ENCODE measurements around the gene GALNS. TPM values are rescaled to one million over a fixed set of nuclear protein-coding genes. Genes with fewer than 3 reads are reported as not detected.
"Not testable (repeated sequence)": the region's sequence is repeated elsewhere in the genome, so short reads cannot be mapped to it uniquely, and the experiment has no call there.

Gene GALNS
- total RNA-seq, 1 donor from 2014 or later: 62.2 TPM

DNA sequence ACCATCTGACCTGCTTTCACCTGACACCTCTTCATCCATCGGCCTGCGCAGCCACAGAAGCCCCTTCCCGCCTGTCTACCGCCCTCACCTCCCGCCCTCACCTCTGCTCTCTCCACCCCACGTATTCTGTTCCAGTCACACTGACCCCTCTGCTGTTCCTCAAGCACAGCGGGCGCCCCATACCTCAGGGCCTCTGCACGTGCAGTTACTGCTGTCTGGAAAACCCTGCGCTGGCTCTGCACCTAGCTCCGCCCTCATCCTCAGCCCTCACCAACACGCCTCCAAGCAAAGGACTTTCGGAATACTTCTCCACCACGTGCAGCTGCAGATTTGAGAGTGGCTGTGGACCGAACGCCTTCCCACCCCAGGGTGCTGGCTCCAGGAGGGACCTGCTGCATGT, 34.3 kb upstream of the GALNS start:
- intact Hi-C loops (cut with DNase I): no loop called here
- no peaks in the 10 kb centered on the region for H3K4me1 ChIP-seq
- no peaks in the 10 kb centered on the region for H3K27me3 ChIP-seq
- H3K27ac ChIP-seq: no peak overlapping the region
- no peak for DNase-seq (ENCODE audit: low spot score in 2 of 2)
- H3K9me3 ChIP-seq: no peaks in the 10 kb centered on the region
- TF ChIP-seq, protein P1, sequence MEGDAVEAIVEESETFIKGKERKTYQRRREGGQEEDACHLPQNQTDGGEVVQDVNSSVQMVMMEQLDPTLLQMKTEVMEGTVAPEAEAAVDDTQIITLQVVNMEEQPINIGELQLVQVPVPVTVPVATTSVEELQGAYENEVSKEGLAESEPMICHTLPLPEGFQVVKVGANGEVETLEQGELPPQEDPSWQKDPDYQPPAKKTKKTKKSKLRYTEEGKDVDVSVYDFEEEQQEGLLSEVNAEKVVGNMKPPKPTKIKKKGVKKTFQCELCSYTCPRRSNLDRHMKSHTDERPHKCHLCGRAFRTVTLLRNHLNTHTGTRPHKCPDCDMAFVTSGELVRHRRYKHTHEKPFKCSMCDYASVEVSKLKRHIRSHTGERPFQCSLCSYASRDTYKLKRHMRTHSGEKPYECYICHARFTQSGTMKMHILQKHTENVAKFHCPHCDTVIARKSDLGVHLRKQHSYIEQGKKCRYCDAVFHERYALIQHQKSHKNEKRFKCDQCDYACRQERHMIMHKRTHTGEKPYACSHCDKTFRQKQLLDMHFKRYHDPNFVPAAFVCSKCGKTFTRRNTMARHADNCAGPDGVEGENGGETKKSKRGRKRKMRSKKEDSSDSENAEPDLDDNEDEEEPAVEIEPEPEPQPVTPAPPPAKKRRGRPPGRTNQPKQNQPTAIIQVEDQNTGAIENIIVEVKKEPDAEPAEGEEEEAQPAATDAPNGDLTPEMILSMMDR (IDR thresholded peaks at IDR 0.05): no peak
- H3K4me3 ChIP-seq: no peak overlapping the region
- no peaks in the 10 kb centered on the region for H3K36me3 ChIP-seq

DNA sequence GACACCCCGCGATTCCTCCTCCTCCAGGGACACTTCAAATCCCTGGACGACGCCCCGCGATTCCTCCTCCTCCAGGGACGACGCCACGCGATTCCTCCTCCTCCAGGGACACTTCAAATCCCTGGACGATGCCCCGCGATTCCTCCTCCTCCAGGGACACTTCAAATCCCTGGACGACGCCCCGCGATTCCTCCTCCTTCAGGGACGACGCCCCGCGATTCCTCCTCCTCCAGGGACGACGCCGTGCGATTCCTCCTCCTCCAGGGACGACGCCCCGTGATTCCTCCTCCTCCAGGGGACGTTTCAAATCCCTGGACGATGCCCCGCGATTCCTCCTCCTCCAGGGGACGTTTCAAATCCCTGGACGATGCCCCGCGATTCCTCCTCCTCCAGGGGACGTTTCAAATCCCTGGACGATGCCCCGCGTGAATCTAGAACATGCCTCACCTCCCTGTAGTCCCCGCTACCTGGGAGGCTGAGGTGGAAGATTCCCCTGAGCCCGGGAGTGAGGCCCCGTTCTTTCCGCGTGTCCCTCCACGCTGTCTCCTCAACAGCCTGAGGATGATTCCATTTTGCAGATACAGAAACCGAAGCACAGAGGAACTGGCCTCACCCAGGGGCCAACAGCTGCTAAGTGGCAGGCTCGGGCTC, 33.1 kb upstream of the GALNS start:
- DNase-seq (ENCODE audit: low spot score in 2 of 2); H3K4me1 ChIP-seq; H3K27ac ChIP-seq; H3K27me3 ChIP-seq; H3K9me3 ChIP-seq; H3K4me3 ChIP-seq; intact Hi-C loops (cut with DNase I); H3K36me3 ChIP-seq: not testable (repeated sequence)

DNA sequence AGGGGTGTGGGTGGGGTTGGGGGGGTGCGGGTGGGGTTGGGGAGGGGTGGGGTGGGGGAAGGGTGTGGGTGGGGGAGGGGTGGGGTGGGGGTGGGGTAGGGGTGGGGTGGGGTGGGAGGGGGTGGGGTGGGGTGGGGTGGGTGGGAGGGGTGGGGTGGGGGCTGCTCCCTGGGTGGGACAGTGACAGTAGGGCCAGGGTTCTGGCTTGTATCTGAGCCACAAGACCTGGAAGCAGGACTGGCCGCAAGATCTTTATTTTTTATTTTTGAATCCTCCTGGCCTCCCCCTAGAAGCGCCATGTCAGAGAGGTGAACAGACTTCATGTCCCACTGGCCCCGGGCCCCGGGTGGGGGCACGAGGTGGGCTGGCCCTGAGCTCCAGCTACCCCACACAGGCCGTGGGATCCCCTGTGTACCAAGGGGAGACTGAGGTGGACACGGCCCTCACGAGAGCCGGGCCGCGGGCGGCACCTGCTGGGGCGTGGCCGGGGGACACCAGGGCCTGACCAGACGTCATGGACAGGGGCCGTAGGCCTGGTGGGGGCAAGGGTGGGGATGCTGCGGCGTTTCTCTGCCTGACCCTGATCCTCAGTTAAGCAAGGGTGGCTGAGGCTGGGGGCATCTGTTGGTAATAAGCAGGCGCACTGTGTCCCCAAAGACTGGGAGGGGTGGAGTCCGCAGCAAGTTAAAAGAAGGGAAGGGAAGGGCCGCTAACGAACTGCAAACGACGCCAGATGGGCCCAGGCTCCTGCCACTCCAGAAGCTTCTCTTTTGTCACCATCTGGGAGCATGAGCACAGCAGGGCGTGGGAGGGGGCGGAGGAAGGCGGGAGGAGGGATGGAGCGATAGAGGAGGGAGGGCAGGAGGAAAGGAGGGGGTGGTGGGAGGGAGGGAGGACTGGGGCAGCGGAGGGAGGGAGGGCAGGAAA, 32.0 kb upstream of the GALNS start:
- Histone ChIP-seq H3K27ac (no peak overlapping the region), H3K36me3 (no peaks in the 10 kb centered on the region)
- no peak for DNase-seq (ENCODE audit: low spot score in 2 of 2)

DNA sequence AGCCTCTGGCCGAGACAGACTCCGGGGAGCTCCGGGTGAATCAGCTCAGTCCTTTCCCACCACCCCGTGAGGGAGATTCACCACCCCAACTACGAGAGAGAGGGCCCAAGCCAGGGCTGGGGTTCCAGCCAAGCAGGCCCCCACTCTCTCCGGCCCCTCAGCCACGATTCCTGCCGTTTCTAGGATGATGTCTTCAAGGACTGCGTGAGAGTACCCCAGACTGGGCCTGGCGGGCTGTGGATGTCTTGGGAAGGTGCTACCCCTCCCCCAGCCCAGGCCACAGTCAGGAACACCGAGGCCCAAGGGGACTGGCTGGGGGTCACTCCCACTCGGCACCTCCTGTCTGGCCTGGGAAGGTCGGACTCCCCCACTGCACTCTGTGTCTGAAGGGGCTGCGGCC, 31.3 kb upstream of the GALNS start:
- intact Hi-C loops (cut with DNase I): no loop called here
- TF ChIP-seq, protein P1 (IDR thresholded peaks at IDR 0.05): no peak
- Histone ChIP-seq H3K36me3 (no peaks in the 10 kb centered on the region), H3K27ac (no peak overlapping the region), H3K9me3 (no peaks in the 10 kb centered on the region), H3K4me3 (no peak overlapping the region), H3K4me1 (no peaks in the 10 kb centered on the region), H3K27me3 (no peaks in the 10 kb centered on the region)
- no peak for DNase-seq (ENCODE audit: low spot score in 2 of 2)

More for the DNA sequence above, 32.0 kb upstream of the GALNS start:
- intact Hi-C loops (cut with DNase I): no loop called here
- H3K27me3 ChIP-seq: no peaks in the 10 kb centered on the region
- no peak overlapping the region for H3K4me3 ChIP-seq
- TF ChIP-seq, protein P1 (IDR thresholded peaks at IDR 0.05): no peak
- H3K4me1 ChIP-seq: no peaks in the 10 kb centered on the region
- H3K9me3 ChIP-seq: no peaks in the 10 kb centered on the region

DNA sequence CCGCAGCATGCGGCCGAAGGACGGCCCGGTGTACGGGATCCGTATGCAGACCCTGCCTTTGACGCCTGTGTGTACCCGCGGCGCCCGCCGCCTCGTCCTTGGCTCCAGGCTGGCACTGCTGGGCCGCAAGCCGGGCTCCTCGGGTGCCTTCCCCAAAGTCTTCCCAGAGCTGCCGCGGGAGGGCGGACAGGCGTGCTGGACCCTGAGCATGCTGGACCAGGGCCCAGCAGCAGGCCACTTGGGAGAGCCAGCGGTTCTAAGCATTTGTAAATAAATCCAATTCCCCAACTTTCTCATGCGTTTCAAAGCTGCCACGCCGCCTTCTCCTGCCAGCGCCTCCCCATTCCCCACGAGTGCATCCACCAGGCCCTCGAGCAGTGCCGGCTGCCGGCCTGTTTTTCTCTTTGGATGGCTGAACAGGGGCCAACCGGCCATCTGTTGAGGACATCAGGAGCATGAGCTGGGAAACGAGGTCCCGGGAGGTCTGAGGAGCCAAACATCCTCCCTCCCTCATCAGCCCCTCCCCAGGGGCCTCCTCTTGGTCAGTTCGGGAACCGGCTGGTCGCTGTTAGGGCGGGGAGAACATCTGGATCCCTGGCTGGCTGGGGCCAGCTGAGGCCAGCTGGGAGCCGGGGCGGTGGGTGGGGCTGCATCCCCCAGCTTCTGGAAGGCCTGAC, 30.2 kb upstream of the GALNS start:
- Histone ChIP-seq H3K9me3 (no peaks in the 10 kb centered on the region), H3K4me1 (no peaks in the 10 kb centered on the region), H3K27ac (no peak overlapping the region), H3K27me3 (no peaks in the 10 kb centered on the region), H3K36me3 (no peaks in the 10 kb centered on the region), H3K4me3 (no peak overlapping the region)
- DNase-seq (ENCODE audit: low spot score in 2 of 2): no peak
- intact Hi-C loops (cut with DNase I): no loop called here
- TF ChIP-seq, protein P1 (IDR thresholded peaks at IDR 0.05): no peak

DNA sequence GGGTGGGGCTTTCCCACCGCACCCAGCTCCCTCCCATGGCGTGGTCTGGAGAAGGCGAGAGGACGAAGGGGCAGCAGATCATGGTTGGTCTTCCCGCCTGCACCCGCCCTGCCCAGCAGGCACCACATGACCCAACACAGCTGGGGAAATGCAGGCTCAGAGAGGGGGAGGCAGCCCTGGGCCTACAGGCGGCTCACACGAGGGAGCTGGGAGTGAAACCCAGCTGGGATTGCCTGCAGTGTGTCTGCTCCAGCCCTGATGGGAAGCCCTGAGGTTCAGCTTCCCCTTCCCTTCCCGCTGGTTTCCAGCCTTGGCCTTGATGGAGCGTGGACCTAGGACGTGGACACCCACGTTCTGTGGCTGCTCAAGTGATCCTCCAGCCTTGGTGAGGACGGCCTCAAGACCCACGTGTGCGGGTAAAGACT, 29.7 kb upstream of the GALNS start:
- Histone ChIP-seq H3K27ac (no peak overlapping the region), H3K4me3 (no peak overlapping the region), H3K36me3 (no peaks in the 10 kb centered on the region), H3K27me3 (no peaks in the 10 kb centered on the region), H3K4me1 (no peaks in the 10 kb centered on the region), H3K9me3 (no peaks in the 10 kb centered on the region)
- TF ChIP-seq, protein P1 (IDR thresholded peaks at IDR 0.05): no peak
- intact Hi-C loops (cut with DNase I): no loop called here
- DNase-seq (ENCODE audit: low spot score in 2 of 2): no peak

Measured in ascending aorta (tissue), 2 donors.